Fibroblast of mammary gland (primary cell): ENCODE measurements around the gene AKT1.

Experiments used
- DNase-seq: peaks from one replicate; pipeline ENCODE4 v3.0.0-alpha.2; 2010; ENCODE audit warnings: low read depth
- H3K4me3 ChIP-seq: 2 replicates; pipeline ENCODE4 v1.5.1; 2011; ENCODE audit warnings: low read depth, mild to moderate bottlenecking, low read length, moderate library complexity; ENCODE audit not compliant: control insufficient read depth
- CTCF ChIP-seq: conservative IDR thresholded peaks from 2 replicates; pipeline ENCODE4 v1.5.1; 2011; ENCODE audit warnings: low read depth, low read length, inconsistent platforms; ENCODE audit not compliant: control insufficient read depth, insufficient read depth

AKT1 gene

GRCh38 chr14:104742586-104743455 is 52.7 kb downstream of the AKT1 start:
- no peak for TF ChIP-seq CTCF
- no peak overlapping the region for H3K4me3 ChIP-seq
- no peak for DNase-seq

- no peak for TF ChIP-seq CTCF
- no peak overlapping the region for H3K4me3 ChIP-seq
- DNase-seq: no peak
These were observed 53.7 kb downstream of the AKT1 start for GRCh38 chr14:104741803-104742251.

- TF ChIP-seq CTCF: no peak
- no peak for DNase-seq
- no peak overlapping the region for H3K4me3 ChIP-seq
These were observed 54.3 kb downstream of the AKT1 start for GRCh38 chr14:104741108-104741802.

- TF ChIP-seq CTCF: no peak
- no peak overlapping the region for H3K4me3 ChIP-seq
- DNase-seq: no peak
These were observed 55.7 kb downstream of the AKT1 start for GRCh38 chr14:104739546-104740516.

- DNase-seq: no peak
- no peak for TF ChIP-seq CTCF
- no peak overlapping the region for H3K4me3 ChIP-seq
These were observed 56.5 kb downstream of the AKT1 start for GRCh38 chr14:104739026-104739425.

GRCh38 chr14:104738375-104739019 is 57.1 kb downstream of the AKT1 start:
- DNase-seq: no peak
- TF ChIP-seq CTCF: no peak
- H3K4me3 ChIP-seq: no peak overlapping the region
